Astrocyte of the spinal cord (primary cell): ENCODE results near the gene LTBP2.

Experiments used
- DNase-seq: peaks from one replicate; pipeline ENCODE4 v3.0.0; 2011; ENCODE audit warnings: low read depth, low spot score
- H3K4me3 ChIP-seq: 2 replicates; pipeline ENCODE4 v1.5.1; 2011; ENCODE audit warnings: low read depth, mild to moderate bottlenecking, low read length, moderate library complexity
- CTCF ChIP-seq: IDR thresholded peaks from 2 replicates; pipeline ENCODE4 v1.5.1; 2012; ENCODE audit warnings: low read depth, mild to moderate bottlenecking, low read length, inconsistent platforms
- in situ Hi-C: cut with HindIII; loops from 2 replicates; pipeline ENCODE4 v1.10.0; 2017; ENCODE audit warnings: low sequenced_read_pairs

Gene LTBP2

GRCh38 chr14:74501691-74502090 is 110.3 kb downstream of the LTBP2 start:
- TF ChIP-seq CTCF: no peak
- in situ Hi-C loops: no loop called here
- no peak for DNase-seq
- H3K4me3 ChIP-seq: no peak overlapping the region

- no peak overlapping the region for H3K4me3 ChIP-seq
- in situ Hi-C loops: no loop called here
- peak; percentile 92 for TF ChIP-seq CTCF
- peak; percentile 83 for DNase-seq
Measured at GRCh38 chr14:74501135-74501614, 110.9 kb downstream of the LTBP2 start.

- in situ Hi-C loops: no loop called here
- no peak for TF ChIP-seq CTCF
- no peak overlapping the region for H3K4me3 ChIP-seq
- DNase-seq: no peak
Measured at GRCh38 chr14:74500417-74501134, 111.5 kb downstream of the LTBP2 start.

GRCh38 chr14:74495356-74495755 is 116.7 kb downstream of the LTBP2 start:
- TF ChIP-seq CTCF: no peak
- H3K4me3 ChIP-seq: no peak overlapping the region
- no peak for DNase-seq
- in situ Hi-C loops: no loop called here

GRCh38 chr14:74493343-74494261 is 118.4 kb downstream of the LTBP2 start, which contains the start of gene ISCA2:
Gene ISCA2 (plus strand): TSS chr14:74493765. CDS start chr14:74493775, 10 bp downstream.
- in situ Hi-C loops: no loop called here
- TF ChIP-seq CTCF: no peak
- H3K4me3 ChIP-seq: peak within 1 kb of the TSS; percentile 98
- peak; percentile 100 for DNase-seq

- in situ Hi-C loops: no loop called here
- DNase-seq: peak; percentile 18
- H3K4me3 ChIP-seq: peak within 1 kb of the TSS; percentile 98
- no peak for TF ChIP-seq CTCF
Measured at GRCh38 chr14:74492776-74493342, 119.2 kb downstream of the LTBP2 start, which contains the start of gene NPC2. Gene NPC2 (minus strand): TSS chr14:74493305. CDS start chr14:74493274, 31 bp downstream.
